Mammary epithelial cell (primary cell): ENCODE measurements around the gene TRPT1.
A peak's percentile ranks its signal among the peaks of the same experiment; 100 is the strongest.

Experiments used
- EZH2 ChIP-seq: IDR thresholded peaks from 2 replicates; pipeline ENCODE4 v1.6.1; 2012; ENCODE audit warnings: low read length, inconsistent platforms, borderline replicate concordance
- TF ChIP-seq, protein P1 (sequence below), 2 donors: IDR thresholded peaks in 1 of 2; conservative IDR thresholded peaks in 1 of 2; 2 replicates each; pipeline ENCODE4 v1.5.1; 2011 to 2012; ENCODE audit warnings: inconsistent platforms in 2 of 2, low read length in 2 of 2, mild to moderate bottlenecking in 2 of 2, control low read depth in 1 of 2, low read depth in 1 of 2; ENCODE audit not compliant: insufficient read depth in 1 of 2; ENCODE audit errors: extremely low read depth in 1 of 2

DNA sequence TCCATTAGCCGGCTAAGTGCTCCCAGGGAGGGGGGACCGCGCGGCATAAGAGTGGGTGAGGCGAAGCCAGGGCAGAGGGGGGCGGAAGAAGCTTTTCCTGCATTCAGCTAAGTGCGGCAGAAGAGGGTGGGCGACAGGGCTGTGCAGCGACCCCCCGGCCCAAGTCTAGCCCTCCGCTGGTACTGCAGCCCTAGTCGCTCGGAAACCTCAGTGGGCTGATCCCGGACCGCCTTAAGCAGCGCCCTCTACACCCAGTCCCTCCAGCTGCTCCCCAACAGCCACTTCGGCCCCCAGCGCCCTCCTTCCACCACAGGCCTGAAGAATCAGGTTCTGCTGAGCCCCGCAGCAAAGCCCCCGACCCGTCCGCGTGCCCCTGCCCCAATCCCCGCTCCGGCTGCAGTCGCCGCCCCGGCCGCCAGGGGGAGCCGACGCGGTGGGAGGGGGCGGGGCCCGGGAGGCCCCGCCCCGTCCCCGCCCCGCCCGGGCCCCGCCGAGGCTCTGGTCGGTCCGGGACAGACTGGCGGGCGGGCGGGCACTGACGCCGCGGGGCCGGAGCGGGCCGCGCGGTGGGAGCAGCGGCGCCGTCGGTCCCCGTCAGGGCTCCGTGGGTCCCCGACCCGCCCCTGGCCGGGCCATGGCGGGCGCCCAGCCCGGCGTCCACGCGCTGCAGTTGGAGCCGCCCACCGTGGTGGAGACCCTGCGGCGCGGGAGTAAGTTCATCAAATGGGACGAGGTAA lies 25.2 kb upstream of the TRPT1 start, which contains the start of gene PLCB3:
- TF ChIP-seq, protein P1, sequence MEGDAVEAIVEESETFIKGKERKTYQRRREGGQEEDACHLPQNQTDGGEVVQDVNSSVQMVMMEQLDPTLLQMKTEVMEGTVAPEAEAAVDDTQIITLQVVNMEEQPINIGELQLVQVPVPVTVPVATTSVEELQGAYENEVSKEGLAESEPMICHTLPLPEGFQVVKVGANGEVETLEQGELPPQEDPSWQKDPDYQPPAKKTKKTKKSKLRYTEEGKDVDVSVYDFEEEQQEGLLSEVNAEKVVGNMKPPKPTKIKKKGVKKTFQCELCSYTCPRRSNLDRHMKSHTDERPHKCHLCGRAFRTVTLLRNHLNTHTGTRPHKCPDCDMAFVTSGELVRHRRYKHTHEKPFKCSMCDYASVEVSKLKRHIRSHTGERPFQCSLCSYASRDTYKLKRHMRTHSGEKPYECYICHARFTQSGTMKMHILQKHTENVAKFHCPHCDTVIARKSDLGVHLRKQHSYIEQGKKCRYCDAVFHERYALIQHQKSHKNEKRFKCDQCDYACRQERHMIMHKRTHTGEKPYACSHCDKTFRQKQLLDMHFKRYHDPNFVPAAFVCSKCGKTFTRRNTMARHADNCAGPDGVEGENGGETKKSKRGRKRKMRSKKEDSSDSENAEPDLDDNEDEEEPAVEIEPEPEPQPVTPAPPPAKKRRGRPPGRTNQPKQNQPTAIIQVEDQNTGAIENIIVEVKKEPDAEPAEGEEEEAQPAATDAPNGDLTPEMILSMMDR (conservative IDR thresholded peaks at IDR 0.05 in 1 of 2, IDR thresholded peaks at IDR 0.05 in 1 of 2; ENCODE audit: extremely low read depth in 1 of 2, insufficient read depth in 1 of 2, low read depth in 1 of 2, low read length in 2 of 2): peak; percentile 43 to 66
- no peak for TF ChIP-seq EZH2
